ENCODE measurements around the gene SLIT3. TPM values are rescaled to one million over a fixed set of nuclear protein-coding genes. Genes with fewer than 3 reads are reported as not detected.

The SLIT3 gene
- total and polyA plus RNA-seq, 9 of the 15 experiments (the other 6 are each of a cell fraction or from before 2014, with no cell fraction given), result 0.01 to 0.04 TPM; not detected in 7

DNA sequence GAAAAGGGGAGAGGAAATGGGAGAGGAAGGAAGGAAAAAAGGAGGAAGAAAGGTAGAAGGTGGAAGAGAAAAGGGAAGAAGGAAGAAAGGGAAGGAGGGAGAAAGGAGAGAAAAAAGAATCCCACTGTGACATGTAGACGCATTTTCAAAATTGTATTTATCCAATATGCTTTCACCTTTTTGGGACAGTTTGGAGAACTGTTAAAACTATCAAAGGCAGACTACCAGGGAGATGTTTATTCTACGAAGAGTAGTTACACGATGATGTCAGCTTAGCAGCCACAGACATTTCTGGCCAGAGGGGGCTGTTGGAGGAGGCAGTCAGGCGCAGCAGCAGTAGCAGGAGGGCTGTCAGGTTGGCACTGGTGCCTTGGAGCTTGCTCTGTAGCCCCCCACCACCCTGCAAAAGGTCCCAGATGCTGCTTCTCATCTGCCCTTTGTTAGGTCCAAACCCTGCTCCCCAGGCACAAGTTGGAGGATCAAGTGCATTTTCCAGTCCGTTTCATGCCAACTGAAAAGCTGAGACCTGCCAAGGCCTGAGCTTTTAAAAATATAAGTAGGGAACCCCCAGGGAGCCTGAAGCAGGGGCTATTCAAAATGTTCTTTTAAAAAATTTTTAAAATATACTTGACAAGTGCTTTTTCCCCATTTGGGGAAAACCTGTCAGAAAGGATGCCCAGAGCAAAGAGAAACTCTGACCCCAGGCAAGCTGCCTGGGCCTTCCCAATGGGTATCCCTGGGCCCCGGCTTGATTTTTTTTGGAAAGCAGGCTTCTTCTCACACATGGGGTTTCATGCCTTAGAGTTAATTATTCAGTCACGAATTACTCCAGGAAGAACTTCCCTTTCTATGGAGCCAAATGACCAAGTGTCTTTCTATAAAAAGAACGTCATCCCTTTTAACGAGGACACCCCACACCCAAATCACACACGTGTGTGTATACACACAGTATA is 203.3 kb downstream of the SLIT3 start (continued):
- no peak for TF ChIP-seq EHMT2 (IDR thresholded peaks at IDR 0.05)
- TF ChIP-seq ETV5 (CRISPR knock-in tag; IDR thresholded peaks at IDR 0.05; ENCODE audit: low read depth), result no peak
- no peak for TF ChIP-seq ERF (CRISPR knock-in tag; IDR thresholded peaks at IDR 0.05)
- no peak for TF ChIP-seq ZNF589 (CRISPR knock-in tag; IDR thresholded peaks at IDR 0.05; ENCODE audit: low read depth)
- no peak for TF ChIP-seq ZKSCAN3 (CRISPR knock-in tag; IDR thresholded peaks at IDR 0.05)
- TF ChIP-seq, protein P1, sequence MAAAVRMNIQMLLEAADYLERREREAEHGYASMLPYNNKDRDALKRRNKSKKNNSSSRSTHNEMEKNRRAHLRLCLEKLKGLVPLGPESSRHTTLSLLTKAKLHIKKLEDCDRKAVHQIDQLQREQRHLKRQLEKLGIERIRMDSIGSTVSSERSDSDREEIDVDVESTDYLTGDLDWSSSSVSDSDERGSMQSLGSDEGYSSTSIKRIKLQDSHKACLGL (CRISPR knock-in tag; IDR thresholded peaks at IDR 0.05; ENCODE audit: borderline replicate concordance, poor library complexity, severe bottlenecking), result no peak
- no peak for TF ChIP-seq KLF1 (tag; IDR thresholded peaks at IDR 0.05)
- no peak for TF ChIP-seq ZNF79 (CRISPR knock-in tag; IDR thresholded peaks at IDR 0.05; ENCODE audit: low read depth)
- no peak for TF ChIP-seq EGR1 (conservative IDR thresholded peaks at IDR 0.05)

DNA sequence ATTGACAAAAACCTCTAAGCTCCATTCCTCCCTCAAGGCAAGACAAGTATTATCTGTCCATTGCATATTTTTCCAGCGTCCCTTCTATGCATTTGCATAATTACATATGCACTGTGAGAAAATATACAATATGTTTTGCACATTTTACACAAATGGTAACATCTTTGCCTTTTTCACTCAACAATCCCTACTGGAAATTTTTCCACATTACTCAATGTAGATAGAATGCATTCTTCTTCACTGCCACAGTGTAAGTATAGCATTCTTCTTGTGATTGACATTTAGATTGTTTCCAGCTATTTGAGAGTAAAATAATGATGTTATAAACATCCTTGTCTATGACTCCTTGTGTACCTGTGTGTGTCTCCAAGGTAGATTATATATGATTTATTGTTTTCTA is 205.0 kb downstream of the SLIT3 start:
- no TSS peak for BruUV-seq (replicated peaks)
- ATAC-seq (no peak), DNase-seq (ENCODE audit: extremely low read depth in 1 of 4, low spot score in 3 of 4) (no peak), FAIRE-seq (no peak)
- Histone ChIP-seq H3K27ac (ENCODE audit: extremely low read depth, low read depth, low read length) (no peak overlapping the region), H3K36me3 (ENCODE audit: control insufficient read depth, insufficient read depth, low read length) (no peaks in the 10 kb centered on the region), H3K4me1 (replicated peaks in 1 of 2; ENCODE audit: control insufficient read depth in 2 of 2, insufficient read depth in 2 of 2, low read length in 2 of 2) (no peaks in the 10 kb centered on the region), H3K9me3 (replicated peaks; ENCODE audit: control insufficient read depth, insufficient read depth, low read depth, low read length) (no peaks in the 10 kb centered on the region), H3K79me2 (ENCODE audit: control insufficient read depth, insufficient read depth, low read length) (no peaks in the 10 kb centered on the region), H4K20me1 (replicated peaks; ENCODE audit: control insufficient read depth, insufficient read depth, low read length) (0 out of 2 replicates have a peak, but pooled peaks cover 4% of the 10 kb centered on the region), H3K4me3 (no peak overlapping the region), H3K9me1 (ENCODE audit: control insufficient read depth, insufficient read depth, low read length) (no peaks in the 10 kb centered on the region), H3K4me2 (ENCODE audit: insufficient read depth, low read length) (no peak overlapping the region), H3K27me3 (ENCODE audit: control insufficient read depth in 2 of 2, insufficient read depth in 2 of 2, low read length in 2 of 2) (peaks cover 0 to 10% of the 10 kb centered on the region in 2 experiments; a peak in 1 of 5 replicates), H2AFZ (ENCODE audit: low read depth, low read length) (no peak overlapping the region), H3K9ac (ENCODE audit: insufficient read depth in 1 of 2, low read depth in 2 of 2, low read length in 2 of 2) (no peak overlapping the region)
- POLR2A ChIA-PET, result interaction anchor here (1.0 kb wide), 1 partner anchor 106 kb away, joined by 3 read pairs; no protein-coding TSS in a partner anchor
- CTCF ChIA-PET (ENCODE audit: low intra/inter-chr PET ratio), result no interaction called here
- intact Hi-C loops (cut with micrococcal nuclease), result no loop called here
- in situ Hi-C loops (cut with MboI), result no loop called here
- 0% methylated on average over 1 of the region's 1 CpG for WGBS (ENCODE audit: insufficient coverage, low coverage, missing lambda C conversion rate)
- TF ChIP-seq MTA3 (IDR thresholded peaks at IDR 0.05; ENCODE audit: borderline replicate concordance), result no peak
- no peak for TF ChIP-seq SNIP1 (IDR thresholded peaks at IDR 0.05; ENCODE audit: low read depth)
- no peak for TF ChIP-seq TGIF2 (CRISPR knock-in tag; IDR thresholded peaks at IDR 0.05)
- no peak for TF ChIP-seq KDM4B (IDR thresholded peaks at IDR 0.05; ENCODE audit: borderline replicate concordance in 2 of 2, low read depth in 1 of 2)
- no peak for TF ChIP-seq ZNF224 (CRISPR knock-in tag; IDR thresholded peaks at IDR 0.05)
- TF ChIP-seq SMARCB1 (IDR thresholded peaks at IDR 0.05; ENCODE audit: insufficient read length, low read depth), result no peak
- no peak for TF ChIP-seq JUND (IDR thresholded peaks at IDR 0.05; ENCODE audit: borderline replicate concordance, low read depth, low read length)
- TF ChIP-seq JUND (tag; IDR thresholded peaks at IDR 0.05; ENCODE audit: borderline replicate concordance, low read depth, low read length), result no peak
- TF ChIP-seq YY1 (IDR thresholded peaks at IDR 0.05; ENCODE audit: borderline replicate concordance in 1 of 3, control insufficient read depth in 1 of 3, extremely low read depth in 1 of 3, insufficient read depth in 3 of 3, insufficient read length in 1 of 3, insufficient replicate concordance in 2 of 3, low read depth in 1 of 3, low read length in 2 of 3), result no peak
- no peak for TF ChIP-seq ZNF143 (CRISPR knock-in tag; IDR thresholded peaks at IDR 0.05)
- TF ChIP-seq BRCA1 (IDR thresholded peaks at IDR 0.05), result no peak
- TF ChIP-seq BRCA1 (CRISPR knock-in tag; IDR thresholded peaks at IDR 0.05), result no peak
- TF ChIP-seq MCM7 (IDR thresholded peaks at IDR 0.05), result no peak
